ENCODE results near the gene ELMO1. TPM values are rescaled to one million over a fixed set of nuclear protein-coding genes. Genes with fewer than 3 reads are reported as not detected.

Gene ELMO1
- total and polyA plus RNA-seq, 11 donors = 6.9 to 38.6 (median 14.7) TPM

DNA sequence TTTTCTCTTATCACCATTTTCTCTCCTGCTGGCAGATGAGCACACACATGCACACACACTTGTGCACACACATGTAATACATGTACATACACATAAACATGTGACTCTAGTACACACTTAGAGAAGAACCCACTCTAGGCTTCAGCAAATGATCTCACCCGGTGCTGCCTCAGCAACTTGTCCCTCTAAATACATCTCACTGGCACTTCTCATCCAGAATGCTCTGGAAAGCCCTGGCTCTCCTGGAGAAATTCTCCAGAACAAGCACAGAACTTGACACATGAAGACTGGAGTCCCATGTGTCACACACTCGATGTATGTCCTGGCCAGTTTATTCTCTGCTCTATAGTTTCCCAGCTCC, 254.9 kb downstream of the ELMO1 start:
- Histone ChIP-seq H3K27ac (peak overlapping the region in 7 of 12 donors; percentile 50 to 72 (median 63)), H3K4me3 (peak overlapping the region in 5 of 12 donors; percentile 23 to 45 (median 40)), H3K9me3 (no peaks in the 10 kb centered on the region), H3K36me3 (peaks cover 0 to 32% (median 0%) of the 10 kb centered on the region in 9 donors), H3K27me3 (no peaks in the 10 kb centered on the region), H3K4me1 (peaks cover 0 to 56% (median 26%) of the 10 kb centered on the region in 12 donors)
- intact Hi-C loops (cut with DNase I) = loop anchor here in 2 of 10 donors (10.0 kb wide), 1 partner anchor 519 kb away; no protein-coding TSS in a partner anchor
- DNase-seq = no peak
- peak; percentile 30 to 70 (median 55) for ATAC-seq
- TF ChIP-seq, protein P1, sequence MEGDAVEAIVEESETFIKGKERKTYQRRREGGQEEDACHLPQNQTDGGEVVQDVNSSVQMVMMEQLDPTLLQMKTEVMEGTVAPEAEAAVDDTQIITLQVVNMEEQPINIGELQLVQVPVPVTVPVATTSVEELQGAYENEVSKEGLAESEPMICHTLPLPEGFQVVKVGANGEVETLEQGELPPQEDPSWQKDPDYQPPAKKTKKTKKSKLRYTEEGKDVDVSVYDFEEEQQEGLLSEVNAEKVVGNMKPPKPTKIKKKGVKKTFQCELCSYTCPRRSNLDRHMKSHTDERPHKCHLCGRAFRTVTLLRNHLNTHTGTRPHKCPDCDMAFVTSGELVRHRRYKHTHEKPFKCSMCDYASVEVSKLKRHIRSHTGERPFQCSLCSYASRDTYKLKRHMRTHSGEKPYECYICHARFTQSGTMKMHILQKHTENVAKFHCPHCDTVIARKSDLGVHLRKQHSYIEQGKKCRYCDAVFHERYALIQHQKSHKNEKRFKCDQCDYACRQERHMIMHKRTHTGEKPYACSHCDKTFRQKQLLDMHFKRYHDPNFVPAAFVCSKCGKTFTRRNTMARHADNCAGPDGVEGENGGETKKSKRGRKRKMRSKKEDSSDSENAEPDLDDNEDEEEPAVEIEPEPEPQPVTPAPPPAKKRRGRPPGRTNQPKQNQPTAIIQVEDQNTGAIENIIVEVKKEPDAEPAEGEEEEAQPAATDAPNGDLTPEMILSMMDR (IDR thresholded peaks at IDR 0.05) = no peak
- TF ChIP-seq POLR2A (IDR thresholded peaks at IDR 0.05) = no peak
- 55 to 75% (median 57%) methylated on average over 2 of the region's 2 CpGs for WGBS, 4 donors

DNA sequence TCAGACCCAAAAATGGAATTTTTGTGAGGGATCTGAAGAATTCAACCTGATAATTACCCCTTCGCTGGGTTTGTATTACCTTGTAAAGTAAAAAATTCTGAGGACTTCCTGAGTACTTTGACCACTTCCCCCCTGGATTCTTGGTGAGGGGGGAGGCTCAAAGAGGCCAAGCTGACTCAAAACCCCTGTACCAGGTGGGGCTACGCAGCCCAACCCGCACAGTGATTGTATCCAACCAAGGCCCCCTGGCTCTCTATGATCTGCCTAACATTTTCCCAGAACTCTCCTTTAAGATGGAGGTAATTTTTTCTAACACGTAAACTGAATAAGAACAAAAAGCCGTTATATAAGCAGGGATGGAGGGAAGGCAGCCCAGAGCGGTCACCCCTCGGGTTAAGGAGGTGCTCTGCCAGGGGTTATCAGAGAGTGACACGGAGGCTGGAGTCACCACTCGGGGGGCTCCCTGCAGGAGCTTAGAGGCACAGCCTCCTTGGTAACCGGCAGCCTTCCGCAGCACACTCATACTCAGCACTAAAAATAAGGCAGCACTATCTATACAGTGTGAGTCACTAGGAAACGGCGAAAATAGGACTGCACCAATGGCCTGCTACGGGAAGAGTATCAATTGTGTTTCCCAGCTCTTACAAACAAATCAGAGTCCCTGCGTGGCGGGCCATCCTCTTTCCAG, 255.4 kb downstream of the ELMO1 start:
- peak in 4 of 5 donors; percentile 29 to 68 (median 42) for DNase-seq
- ATAC-seq = peak; percentile 96 to 98 (median 96)
- Histone ChIP-seq H3K4me1 (peaks cover 0 to 51% (median 21%) of the 10 kb centered on the region in 12 donors), H3K36me3 (peaks cover 0 to 32% (median 0%) of the 10 kb centered on the region in 9 donors), H3K9me3 (no peaks in the 10 kb centered on the region), H3K27me3 (no peaks in the 10 kb centered on the region), H3K4me3 (peak overlapping the region in 9 of 12 donors; percentile 1 to 45 (median 35)), H3K27ac (peak overlapping the region in 9 of 12 donors; percentile 14 to 72 (median 58))
- TF ChIP-seq POLR2A (IDR thresholded peaks at IDR 0.05) = no peak
- TF ChIP-seq, protein P1 (IDR thresholded peaks at IDR 0.05) = no peak
- intact Hi-C loops (cut with DNase I) = loop anchor here in 2 of 10 donors (10.0 kb wide), 1 partner anchor 518 kb away; no protein-coding TSS in a partner anchor
- WGBS, 4 donors = 40 to 48% (median 45%) methylated on average over 14 to 16 of the region's 16 CpGs

DNA sequence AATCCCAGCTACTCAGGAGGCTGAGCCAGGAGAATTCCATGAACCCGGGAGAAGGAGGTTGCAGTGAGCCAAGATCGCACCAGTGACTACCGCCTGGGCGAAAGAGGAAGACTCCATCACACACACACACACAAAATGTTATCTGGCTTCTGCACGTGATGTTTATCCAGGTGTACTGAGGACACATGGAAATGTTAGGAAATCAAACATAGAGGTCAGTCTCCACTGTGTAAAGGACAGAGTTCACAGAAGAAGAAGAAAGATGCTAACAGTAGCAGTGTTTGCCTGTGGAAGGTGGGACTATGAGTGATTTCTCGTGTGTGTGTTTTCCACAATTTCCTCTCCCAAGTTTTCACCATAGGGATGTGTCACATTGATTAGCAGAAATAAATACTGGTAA, 256.9 kb downstream of the ELMO1 start:
- no peak for TF ChIP-seq POLR2A (IDR thresholded peaks at IDR 0.05)
- TF ChIP-seq, protein P1 (IDR thresholded peaks at IDR 0.05) = no peak
- ATAC-seq (no peak), DNase-seq (no peak)
- Histone ChIP-seq H3K27me3 (no peaks in the 10 kb centered on the region), H3K4me1 (peaks cover 0 to 38% (median 12%) of the 10 kb centered on the region in 12 donors), H3K27ac (no peak overlapping the region), H3K4me3 (no peak overlapping the region), H3K36me3 (peaks cover 0 to 27% (median 0%) of the 10 kb centered on the region in 9 donors), H3K9me3 (no peaks in the 10 kb centered on the region)
- intact Hi-C loops (cut with DNase I) = loop anchor here in 2 of 10 donors (10.0 kb wide), 1 partner anchor 517 kb away; no protein-coding TSS in a partner anchor
- 92 to 98% (median 95%) methylated on average over 6 of the region's 6 CpGs for WGBS, 4 donors

DNA sequence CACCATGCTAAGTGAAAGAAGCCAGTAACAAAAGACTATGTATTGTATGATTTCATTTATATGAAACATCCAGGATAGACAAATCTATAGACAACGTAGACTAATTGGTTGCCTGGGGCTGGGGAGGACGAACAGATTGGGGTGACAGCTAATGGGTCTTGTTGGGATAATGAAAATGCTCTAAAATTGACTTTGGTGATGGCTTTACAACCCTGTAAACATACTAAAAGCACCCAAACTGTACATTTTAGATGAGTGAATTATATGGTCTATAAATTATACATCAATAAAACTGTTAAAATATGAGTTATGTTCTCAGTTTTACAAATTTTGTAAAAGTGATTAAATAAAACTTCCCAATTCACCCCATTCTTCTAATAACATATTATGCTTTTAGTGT, 261.5 kb downstream of the ELMO1 start:
- 48 to 97% (median 65%) methylated on average over 2 of the region's 2 CpGs for WGBS, 4 donors

More for the DNA sequence above, 261.5 kb downstream of the ELMO1 start:
- intact Hi-C loops (cut with DNase I) = loop anchor here in 1 of 10 donors (10.0 kb wide), 1 partner anchor 512 kb away; no protein-coding TSS in a partner anchor
- H3K4me1 ChIP-seq = peaks cover 0 to 3% (median 0%) of the 10 kb centered on the region in 12 donors
- no peaks in the 10 kb centered on the region for H3K27me3 ChIP-seq
- H3K9me3 ChIP-seq = no peaks in the 10 kb centered on the region
- no peak overlapping the region for H3K27ac ChIP-seq
- DNase-seq (no peak), ATAC-seq (no peak)
- peaks cover 0 to 5% (median 0%) of the 10 kb centered on the region in 9 donors for H3K36me3 ChIP-seq
- no peak overlapping the region for H3K4me3 ChIP-seq
- TF ChIP-seq POLR2A (IDR thresholded peaks at IDR 0.05) = no peak
- TF ChIP-seq, protein P1 (IDR thresholded peaks at IDR 0.05) = no peak

Measured in heart left ventricle (tissue), 16 donors.